Left renal cortex interstitium (tissue), 4 donors: ENCODE data around the gene GOLGA6L6. TPM values are rescaled to one million over a fixed set of nuclear protein-coding genes. Genes with fewer than 3 reads are reported as not detected.
"Not testable (repeated sequence)": the region's sequence is repeated elsewhere in the genome, so short reads cannot be mapped to it uniquely, and the experiment has no call there.

ENCODE experiments used
- DNase-seq, 4 donors: peaks; one replicate each; pipeline ENCODE4 v3.0.0-alpha.2; 2013; ENCODE audit warnings: low read depth in 4 of 4, low spot score in 2 of 4, missing footprints in 1 of 4
- polyA plus RNA-seq, 4 donors: library from polyadenylated mRNA; unstranded; fragments of 120-200 nt; gene quantifications; one replicate each; pipeline ENCODE4 v1.2.1, GENCODE V29; 2013; ENCODE audit not compliant: insufficient read length in 4 of 4

GOLGA6L6 gene
- polyA plus RNA-seq = not detected

GRCh38 chr15:20541700-20542099 lies at the start of gene GOLGA6L6:
GOLGA6L6 (minus strand) TSS chr15:20541800; CDS start chr15:20541709, 91 bp downstream.
- DNase-seq = not testable (repeated sequence)

GRCh38 chr15:20590069-20590468 lies 48.5 kb upstream of the GOLGA6L6 start:
- DNase-seq = not testable (repeated sequence)

- not testable (repeated sequence) for DNase-seq
These were observed 45.2 kb upstream of the GOLGA6L6 start for GRCh38 chr15:20586821-20587220.

- DNase-seq = not testable (repeated sequence)
These were observed 41.1 kb upstream of the GOLGA6L6 start for GRCh38 chr15:20582726-20583115.

GRCh38 chr15:20582109-20582725 lies 40.6 kb upstream of the GOLGA6L6 start:
- not testable (repeated sequence) for DNase-seq

- DNase-seq = not testable (repeated sequence)
These were observed 39.9 kb upstream of the GOLGA6L6 start for GRCh38 chr15:20581261-20582108.

- DNase-seq = not testable (repeated sequence)
These were observed 38.1 kb upstream of the GOLGA6L6 start for GRCh38 chr15:20579662-20580061.

- DNase-seq = not testable (repeated sequence)
These were observed 9.7 kb upstream of the GOLGA6L6 start for GRCh38 chr15:20551289-20551688.

- DNase-seq = not testable (repeated sequence)
These were observed 35.5 kb downstream of the GOLGA6L6 start for GRCh38 chr15:20505926-20506658.

GRCh38 chr15:20502839-20503238 lies 38.8 kb downstream of the GOLGA6L6 start:
- DNase-seq = not testable (repeated sequence)

GRCh38 chr15:20501512-20502222 lies 39.9 kb downstream of the GOLGA6L6 start:
- not testable (repeated sequence) for DNase-seq

GRCh38 chr15:20497781-20498180 lies 43.8 kb downstream of the GOLGA6L6 start:
- DNase-seq = not testable (repeated sequence)

GRCh38 chr15:20493035-20493434 lies 48.6 kb downstream of the GOLGA6L6 start:
- not testable (repeated sequence) for DNase-seq

- DNase-seq = not testable (repeated sequence)
These were observed 49.0 kb downstream of the GOLGA6L6 start for GRCh38 chr15:20492598-20492997.

- not testable (repeated sequence) for DNase-seq
These were observed 52.3 kb downstream of the GOLGA6L6 start for GRCh38 chr15:20489320-20489719.
